ENCODE measurements around the gene UIMC1.

DNA sequence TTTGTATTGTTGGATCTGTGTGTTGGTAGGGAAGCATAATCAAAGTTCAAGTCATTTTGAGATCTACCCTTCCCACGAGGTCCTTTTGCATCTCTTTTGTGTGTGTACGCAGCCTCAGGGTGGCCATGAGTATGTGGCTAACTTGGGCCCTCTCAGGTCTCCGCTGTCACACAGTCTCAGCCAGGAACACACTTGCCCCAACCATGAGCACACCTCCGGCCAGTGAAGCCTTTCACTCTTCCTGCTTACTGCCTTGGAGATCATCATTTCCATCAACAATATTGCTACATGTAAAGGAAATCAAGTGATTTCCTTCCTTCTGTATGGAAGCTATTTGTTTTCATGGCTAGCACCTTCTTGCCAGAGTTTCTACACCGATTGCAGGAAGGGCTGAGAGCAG is 29.9 kb upstream of the UIMC1 start:
- TF ChIP-seq, protein P1, sequence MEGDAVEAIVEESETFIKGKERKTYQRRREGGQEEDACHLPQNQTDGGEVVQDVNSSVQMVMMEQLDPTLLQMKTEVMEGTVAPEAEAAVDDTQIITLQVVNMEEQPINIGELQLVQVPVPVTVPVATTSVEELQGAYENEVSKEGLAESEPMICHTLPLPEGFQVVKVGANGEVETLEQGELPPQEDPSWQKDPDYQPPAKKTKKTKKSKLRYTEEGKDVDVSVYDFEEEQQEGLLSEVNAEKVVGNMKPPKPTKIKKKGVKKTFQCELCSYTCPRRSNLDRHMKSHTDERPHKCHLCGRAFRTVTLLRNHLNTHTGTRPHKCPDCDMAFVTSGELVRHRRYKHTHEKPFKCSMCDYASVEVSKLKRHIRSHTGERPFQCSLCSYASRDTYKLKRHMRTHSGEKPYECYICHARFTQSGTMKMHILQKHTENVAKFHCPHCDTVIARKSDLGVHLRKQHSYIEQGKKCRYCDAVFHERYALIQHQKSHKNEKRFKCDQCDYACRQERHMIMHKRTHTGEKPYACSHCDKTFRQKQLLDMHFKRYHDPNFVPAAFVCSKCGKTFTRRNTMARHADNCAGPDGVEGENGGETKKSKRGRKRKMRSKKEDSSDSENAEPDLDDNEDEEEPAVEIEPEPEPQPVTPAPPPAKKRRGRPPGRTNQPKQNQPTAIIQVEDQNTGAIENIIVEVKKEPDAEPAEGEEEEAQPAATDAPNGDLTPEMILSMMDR (conservative IDR thresholded peaks at IDR 0.05; ENCODE audit: low read depth, low read length) = no peak
- no peak for TF ChIP-seq EZH2 (IDR thresholded peaks at IDR 0.05; ENCODE audit: borderline replicate concordance, low read depth, low read length, poor library complexity, severe bottlenecking)

All from A673 (cell line).